RPMI8226 (cell line): ENCODE results near the gene TFAP2E.
A peak's percentile ranks its signal among the peaks of the same experiment; 100 is the strongest.

Experiments
- DNase-seq: peaks from one replicate; pipeline ENCODE4 v3.0.0-alpha.2; 2015

TFAP2E gene

DNA sequence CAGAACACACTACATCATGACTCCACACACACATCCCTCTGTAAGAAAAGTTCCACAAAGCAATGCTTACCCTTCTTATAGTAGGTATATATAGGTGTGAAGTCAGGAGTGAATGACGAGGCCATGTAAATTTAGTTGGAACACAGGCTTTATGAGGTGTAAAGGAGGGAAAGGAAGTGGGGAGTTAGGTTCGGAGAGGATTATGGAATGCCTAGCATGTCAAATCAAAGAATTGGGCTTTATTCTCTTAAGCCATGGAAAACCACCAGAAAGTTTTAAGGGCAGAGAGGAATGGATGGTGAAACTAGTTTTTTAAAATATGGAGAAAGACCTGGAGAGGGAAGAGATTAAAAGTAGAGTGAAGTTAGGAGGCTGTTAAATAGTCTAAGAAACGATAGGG lies 26.3 kb downstream of the TFAP2E start:
- DNase-seq = no peak

DNA sequence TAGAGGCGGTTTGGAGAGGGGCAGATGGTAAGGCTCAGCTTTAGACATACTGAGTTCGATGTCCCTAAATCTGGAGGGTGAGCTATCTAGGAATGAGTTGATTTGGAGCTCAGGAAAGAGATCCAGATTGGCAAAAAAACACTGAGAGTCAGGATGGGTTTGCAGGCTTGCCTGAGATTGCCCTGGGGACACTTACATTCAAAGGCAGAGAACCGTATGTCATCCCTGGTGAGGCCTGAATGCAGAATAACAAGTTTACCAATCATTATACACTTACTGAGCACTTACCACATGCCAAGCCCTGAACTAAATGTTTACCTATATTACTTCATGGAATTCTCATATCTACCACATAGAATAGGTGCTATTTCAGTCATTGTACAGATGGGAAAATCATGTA lies 27.5 kb downstream of the TFAP2E start:
- DNase-seq = no peak

DNA sequence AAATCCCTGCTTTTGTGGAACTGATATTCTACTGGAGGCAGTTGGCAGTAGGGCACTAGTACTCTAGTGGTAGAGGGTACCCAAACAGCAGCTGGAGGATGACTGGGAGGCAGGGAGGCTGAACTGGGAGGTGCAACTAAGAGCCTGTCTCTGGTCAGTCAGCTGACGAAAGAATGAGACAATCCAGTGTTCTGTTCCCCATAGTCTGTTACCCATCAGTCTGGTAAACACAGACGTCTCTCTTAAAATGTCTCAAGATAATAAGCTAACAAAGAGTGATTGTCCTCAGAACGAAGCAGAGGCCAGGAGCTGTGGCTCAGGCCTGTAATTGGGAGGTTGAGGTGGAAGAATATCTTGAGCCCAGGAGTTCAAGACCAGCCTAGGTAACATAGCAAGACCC lies 30.4 kb downstream of the TFAP2E start:
- DNase-seq = no peak

DNA sequence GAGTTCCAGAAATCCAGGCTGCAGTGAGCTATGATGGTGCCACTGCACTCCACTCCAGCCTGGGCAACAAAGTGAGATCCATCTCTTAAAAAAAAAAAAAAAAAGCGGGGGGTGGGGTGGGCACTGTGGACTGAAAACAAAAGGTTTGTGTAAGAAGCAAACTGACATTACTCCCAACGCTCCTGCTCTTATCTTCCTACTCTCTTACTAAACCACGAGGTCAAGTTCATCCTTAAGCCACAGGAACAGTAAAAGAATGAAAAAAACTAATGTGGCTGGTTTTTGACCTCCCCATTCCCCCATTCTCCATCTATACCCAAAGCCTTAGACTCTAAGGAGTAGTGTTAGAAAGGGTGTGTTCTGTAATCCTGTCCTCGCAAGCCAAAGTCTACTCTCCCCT lies 30.8 kb downstream of the TFAP2E start:
- no peak for DNase-seq

DNA sequence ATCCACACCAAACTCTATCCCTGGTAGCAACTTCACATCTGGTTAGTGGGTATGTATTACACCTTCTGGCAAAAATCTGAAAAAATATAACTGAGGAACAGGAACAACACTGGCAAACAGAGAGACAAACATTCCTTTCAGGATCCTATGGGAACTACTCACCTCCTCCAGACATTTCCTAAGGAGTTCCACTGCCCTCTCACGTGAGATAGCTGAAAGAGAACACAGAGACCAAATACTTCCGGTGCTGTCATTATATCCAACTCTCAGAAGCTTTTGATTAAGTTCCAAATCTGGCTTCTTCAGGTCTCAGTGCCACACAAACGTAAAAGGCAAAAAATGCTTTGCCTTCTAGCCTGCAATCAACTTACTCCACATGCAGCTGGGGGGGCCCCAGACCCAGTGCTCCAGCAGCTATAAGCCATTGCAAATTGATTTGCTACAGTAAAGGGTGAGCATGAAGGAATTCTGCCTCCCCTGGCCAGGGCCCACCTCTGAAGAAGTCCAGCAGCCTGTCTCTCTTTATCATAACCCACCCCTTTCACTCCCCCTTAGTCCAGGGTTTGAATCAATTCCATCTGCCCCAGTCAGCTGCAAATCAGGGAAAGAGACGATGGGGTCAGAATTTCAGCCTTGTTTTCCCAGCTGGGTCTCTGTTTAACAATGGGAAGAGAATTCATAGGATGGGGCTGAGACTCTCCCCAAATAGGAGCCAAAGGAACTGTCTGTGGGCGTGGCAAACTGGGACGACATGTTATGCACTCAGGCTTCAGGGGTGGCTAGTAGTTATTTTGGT lies 32.2 kb downstream of the TFAP2E start:
- DNase-seq = no peak

DNA sequence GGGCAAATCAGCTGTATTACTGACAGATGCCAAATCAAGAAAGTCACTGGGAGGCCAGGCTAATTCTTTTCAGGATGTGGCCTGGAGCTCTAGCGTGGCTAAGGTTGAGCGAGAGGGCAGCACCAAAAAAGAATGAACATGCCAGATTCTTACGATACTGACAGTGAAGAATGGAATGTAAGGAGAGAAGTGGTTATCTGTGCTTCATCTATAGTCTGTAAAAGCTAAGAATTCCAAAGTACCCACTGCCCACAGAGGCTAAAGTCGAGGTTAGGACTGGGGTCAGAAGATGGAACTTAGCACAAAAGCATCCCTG lies 32.7 kb downstream of the TFAP2E start:
- DNase-seq = no peak

DNA sequence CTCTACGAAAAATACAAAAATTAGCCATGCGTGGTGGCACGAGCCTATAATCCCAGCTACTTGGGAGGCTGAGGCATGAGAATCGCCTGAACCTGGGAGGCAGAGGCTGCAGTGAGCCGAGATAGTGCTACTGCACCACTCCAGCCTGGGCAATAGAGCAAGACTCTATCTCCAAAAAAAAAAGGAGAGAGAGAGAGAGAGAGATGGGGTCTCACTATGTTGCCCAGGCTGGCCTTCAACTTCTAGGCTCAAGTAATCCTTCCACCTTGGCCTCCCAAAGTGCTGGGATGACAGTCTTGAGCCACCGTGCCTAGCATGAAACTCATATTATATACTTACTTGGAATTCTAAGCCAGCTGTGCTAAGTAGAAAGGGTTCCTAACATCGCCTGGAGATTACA lies 38.5 kb downstream of the TFAP2E start:
- DNase-seq = no peak

DNA sequence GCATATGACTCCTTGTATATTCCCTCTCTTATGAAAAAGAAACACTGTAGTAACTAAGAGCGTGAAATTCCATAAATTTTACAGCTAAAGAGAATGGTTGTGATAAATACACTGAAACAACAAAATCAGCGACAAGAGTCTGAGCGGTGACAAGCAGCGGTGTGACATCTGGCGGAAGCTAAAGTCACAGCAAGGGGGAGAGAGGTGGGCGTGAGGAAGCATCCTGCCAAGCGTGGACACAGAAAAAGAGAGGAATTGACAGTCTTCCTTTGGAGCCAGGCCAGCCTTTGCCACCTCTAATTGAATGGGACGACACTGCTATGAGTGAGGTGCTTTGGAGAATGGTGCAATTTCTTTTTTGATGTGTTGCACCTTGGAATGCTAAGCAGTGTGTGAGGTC lies 42.3 kb downstream of the TFAP2E start:
- no peak for DNase-seq

DNA sequence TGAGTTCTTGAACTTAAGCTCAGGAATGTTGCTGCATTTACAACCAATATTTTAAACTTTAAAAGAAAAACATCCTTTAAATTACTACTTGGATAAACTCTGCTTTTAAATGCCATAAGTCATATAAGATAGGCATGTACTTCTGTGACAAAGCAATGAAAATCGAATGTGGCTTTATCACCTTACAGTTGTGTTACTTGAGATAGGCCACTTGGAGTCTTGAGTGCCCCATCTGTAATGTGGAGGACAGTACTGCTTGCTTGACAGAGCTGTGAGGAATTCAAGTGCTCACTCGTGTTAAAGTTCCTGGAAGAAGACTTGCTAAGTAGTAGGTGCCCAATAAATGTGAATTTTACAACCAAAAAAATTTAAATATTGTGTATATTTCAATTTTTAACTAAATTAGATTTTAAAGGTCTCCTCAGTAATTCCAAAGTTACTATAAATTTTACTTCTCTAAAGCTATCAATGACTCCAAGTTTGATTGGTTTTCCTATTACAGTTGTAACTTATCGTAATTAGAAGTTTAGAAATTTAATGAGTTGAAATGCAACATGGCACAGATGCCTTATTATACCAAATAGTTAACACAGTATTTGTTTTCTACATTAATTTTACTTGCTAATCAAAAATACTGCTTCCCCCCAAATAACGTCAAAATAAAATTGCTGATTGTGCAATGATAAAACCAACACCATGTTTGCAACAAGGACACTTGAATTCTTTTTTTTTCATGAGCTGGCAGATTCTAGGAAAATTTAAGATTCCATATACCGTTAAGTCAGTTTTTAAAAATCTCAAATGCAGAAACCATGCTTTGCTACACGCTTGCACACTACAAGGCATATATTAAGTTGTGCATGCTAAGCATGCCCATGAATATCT lies 46.4 kb downstream of the TFAP2E start:
- DNase-seq = no peak

DNA sequence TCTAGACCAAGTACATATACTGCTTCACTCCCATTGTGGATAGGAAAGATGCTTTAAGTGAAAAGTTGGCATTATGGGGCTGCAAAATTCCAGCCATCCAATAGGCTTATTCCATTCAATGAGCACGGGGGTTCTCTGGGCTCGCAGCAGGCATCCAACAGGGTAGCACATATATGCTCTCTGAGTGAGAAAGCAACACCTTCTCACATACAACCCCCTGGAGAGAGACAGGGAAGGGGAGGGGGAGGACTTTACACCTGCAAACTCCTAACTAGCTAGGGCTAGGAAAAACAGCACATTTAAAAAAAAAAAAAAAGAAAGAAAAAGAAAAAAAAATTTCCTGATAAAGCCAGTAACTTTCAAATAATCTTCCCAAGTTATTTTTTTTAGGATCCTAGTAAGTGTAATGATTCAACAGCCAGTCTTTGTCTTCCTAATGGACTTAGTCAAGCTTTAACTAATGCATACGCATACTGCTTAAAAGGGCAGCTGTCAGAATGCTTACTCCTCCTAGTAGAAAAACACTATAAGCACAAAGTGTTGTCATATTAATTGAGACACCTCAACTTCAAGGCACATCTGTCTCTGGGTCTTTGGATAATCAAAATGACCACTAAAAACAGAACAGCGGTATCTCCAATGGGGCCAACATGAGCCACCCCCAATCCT lies 49.5 kb downstream of the TFAP2E start:
- no peak for DNase-seq

DNA sequence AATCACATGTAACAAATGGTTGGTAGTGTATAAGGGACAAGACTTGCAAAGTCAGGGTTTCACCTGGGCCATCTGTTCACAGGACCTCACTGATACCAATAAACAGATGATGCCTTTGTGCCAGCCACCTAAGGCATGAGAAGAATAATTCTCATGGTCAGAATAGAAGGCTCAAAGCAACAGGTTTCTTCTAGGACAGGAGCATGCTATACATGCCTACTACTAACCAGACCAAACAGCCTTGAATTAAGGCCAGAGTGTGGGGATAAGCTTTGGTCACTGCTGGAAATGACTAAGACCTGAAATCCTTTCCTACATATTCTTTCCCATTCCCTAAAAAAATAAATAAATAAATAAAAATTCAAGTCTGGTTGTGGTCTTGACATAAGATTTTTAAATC lies 50.7 kb downstream of the TFAP2E start:
- DNase-seq = no peak

DNA sequence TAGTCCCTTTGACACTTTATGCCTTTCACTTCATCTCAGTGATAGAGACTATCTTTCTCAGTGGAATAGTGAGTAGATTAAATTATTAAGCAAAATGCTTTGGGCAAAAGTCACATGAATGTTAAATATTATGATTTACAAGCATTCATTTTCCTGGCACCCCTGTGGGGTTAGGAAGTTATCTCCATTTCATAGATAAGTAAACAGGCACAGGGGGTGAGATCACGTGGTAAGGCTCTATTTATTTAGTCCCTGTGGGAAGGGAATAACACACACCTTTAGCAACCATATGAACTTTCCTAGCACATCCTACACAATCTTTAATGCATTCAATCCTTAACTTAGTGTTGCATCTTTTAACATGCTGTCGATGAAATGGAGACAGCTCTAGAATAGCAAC lies 55.9 kb downstream of the TFAP2E start:
- DNase-seq = no peak

DNA sequence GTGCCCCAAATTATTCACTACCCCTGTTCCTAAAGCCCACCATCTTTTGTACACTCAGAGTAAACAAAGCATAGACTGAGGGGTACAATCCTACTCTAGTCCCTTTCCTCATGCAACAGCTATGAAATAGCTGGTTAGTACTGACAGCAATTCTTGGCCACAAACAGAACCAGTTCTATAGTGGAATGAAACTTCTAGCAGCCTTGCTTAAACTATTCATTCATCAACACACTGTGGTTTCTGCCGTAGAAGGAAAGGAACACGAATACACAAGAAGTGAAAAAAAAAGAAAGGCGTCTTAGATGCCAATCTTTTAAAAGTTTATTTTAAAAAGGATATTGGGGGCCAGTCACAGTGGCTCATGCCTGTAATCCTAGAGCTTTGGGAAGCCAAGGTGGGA lies 58.3 kb downstream of the TFAP2E start:
- DNase-seq = no peak

DNA sequence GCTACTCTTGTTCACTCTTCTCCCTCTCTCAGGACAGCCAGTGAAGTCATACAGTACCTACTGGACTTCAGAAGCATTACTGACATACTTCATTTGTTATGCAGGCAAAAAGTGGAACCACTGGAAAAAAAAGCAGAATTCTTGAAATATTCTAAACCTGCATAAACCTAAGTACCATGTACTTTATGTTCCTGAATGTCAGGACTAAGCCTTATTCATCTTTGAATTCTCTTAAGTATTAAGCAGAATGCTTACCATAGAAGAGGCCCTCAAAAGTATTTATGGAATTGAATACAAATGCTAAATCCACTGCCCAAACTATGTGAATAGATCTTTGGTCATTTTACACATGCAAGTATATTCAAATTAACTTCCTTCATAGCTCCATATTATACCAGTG lies 60.4 kb downstream of the TFAP2E start:
- DNase-seq = no peak

DNA sequence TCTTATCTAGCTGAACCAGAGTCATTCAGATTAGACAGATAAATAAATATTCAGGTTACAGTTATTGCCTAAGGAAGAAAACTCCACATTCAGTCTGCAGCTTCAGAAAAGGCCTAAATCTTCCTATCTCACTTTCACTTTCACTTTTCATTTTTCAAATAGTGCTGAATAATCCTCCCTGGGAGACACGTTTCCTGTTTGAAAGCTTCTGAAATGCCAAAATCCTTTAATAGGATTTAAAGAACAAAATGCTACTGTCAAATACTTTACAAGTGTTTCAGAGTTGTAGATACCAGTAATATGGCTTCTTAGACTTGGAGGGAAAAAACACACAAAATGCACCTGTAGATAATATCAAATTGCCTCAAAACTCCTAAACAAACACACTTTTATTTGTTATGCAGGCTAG lies 64.3 kb downstream of the TFAP2E start:
- DNase-seq = peak; percentile 58

DNA sequence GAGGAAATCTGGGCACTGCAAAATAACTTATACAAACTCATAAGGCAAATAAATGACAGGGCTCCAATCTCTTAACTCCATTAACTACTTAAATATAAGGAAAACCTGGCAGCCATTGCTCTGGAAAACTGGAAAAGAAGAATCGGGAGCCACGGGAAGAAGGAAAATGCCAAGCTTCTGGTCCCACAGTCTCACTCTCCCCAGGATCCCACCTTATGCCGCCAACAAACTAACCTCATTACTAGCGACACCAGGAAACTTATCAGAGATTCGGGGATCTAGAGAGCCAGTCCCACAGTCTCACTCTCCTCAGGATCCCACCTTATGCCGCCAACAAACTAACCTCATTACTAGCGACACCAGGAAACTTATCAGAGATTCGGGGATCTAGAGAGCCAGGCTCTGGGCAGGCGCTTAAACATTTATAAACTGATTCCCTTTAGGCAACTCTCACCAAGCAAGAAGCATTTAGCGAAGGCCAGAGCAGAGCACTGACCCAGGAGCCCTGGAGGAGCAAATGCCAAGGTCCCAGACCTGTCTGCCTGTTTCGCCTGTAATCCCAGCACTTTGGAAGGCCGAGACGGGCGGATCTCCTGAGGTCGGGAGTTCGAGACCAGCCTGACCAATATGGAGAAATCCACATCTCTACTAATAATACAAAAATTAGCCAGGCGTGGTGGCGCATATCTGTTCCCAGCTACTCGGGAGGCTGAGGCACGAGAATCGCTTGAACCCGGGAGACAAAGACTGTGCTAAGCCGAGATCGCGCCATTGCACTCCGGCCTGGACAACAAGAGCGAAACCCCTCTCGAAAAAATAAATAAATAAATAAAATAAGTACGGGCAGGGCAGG lies 67.5 kb downstream of the TFAP2E start:
- DNase-seq = no peak

DNA sequence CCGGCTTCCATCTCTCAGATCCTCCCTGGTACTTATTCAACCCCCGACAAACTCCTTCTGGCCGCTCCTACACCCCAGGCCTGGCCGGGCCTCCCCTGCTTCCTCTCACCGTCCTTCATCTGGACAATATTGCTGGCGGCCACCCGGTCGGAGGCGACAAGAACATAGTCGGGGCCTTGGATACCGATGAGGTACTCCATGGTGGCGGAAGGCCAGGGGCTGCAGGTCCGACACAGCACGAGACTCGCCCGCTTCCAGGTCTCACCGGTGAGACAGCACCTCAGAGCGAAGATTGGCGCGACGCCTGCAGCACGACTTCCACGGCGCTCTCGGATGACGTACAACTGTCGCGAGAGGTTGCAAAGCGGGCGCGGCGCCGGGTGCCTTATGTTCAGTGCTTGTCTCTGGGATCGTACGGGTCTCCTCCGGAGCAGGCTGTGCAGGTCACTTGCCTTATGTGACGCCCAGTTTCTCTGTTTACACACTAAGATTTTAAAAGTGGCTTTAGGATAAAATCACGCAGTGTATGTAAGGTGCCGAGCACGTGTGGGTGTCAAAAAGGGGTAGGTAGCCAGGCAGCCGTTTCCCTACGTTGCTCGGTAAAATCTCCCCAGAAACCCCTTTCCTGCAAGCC lies 68.2 kb downstream of the TFAP2E start, which contains the start of gene PSMB2:
TSS of gene PSMB2 (minus strand) at position 294 of the 634 bp plus-strand sequence. CDS start at position 200, 94 bp downstream.
- peak; percentile 99 for DNase-seq

DNA sequence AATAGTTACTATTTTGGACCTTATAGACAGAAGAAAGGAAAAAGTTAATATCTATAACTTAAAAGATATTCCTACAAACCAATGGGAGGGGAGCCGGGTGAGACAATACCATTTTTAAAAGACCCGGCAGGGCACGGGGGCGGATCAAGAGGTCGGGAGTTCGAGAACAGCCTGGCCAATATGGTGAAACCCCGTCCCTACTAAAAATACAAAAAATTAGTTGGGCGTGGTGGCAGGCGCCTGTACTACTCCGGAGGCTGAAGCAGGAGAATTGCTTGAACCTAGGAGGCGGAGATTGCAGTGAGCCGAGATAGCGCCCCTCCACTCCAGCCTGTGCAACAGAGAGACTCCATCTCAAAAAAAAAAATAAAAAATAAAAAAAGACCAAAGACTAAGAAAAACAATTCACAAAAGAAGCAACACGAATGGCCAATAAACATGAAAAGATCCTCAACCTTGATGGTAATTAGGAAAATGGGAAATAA lies 69.4 kb downstream of the TFAP2E start:
- DNase-seq = peak; percentile 17

DNA sequence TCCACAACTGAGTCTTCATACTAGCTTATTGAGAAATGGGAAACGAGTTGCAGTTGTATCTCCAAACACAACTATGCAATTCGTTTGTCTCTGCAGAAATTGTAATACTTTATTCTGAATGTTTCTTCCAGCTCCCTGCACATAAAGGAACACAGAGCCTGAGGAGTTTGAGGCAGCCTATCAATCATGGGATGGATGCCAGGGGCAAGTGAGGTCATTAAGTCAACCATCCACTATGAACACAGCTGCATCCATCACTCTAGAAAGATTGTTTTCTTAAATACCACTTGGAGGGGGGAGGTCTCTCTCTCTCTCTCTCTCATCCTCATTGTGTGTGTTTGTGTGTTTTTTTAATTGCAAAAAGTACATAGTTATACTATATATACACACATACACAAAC lies 71.1 kb downstream of the TFAP2E start:
- no peak for DNase-seq
